HG02798 (cell line): ENCODE measurements around the gene UNC5C.

Experiments used
- ATAC-seq: cut with Tn5 transposase; IDR thresholded peaks from one replicate; pipeline ENCODE4 v1.9.1; 2021; ENCODE audit warnings: mild to moderate bottlenecking; ENCODE audit not compliant: unreplicated experiment, poor library complexity

The UNC5C gene

DNA sequence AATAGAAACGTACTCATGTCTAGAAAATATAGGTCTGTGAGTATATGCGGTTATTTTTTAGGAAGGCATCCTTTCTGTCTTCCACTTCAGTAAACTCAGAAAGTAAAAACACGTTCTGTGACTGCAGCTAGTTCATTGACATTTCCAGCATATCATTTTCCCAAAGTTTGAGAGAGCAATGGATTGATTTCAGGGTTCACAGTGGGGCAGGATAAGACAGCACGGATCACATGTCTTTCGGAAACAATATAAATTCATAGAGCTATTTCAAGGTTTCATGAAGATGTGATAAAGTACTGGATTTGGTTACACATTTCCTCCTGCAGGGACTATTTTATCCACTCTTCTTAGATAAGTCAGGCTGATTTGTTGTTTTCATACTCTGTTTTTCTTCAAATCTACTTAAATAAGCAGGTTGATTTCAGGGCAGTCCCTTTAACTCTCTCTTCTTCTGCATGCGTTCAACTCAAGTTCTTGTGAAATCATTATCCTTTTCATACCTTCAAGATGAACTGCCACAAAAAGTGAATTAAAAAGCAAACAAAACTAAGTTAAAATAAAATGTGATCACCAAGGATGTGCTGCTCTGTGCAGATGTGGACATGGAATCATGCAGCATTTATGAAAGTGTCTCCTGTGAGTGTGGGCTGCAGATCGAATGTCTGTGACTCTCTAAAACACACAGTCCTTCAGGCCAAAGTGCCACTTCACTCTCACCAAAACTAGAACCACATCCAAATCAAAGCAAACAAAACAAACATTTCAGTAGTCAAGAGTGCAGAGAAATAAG is 187.7 kb downstream of the UNC5C start:
- no peak for ATAC-seq

DNA sequence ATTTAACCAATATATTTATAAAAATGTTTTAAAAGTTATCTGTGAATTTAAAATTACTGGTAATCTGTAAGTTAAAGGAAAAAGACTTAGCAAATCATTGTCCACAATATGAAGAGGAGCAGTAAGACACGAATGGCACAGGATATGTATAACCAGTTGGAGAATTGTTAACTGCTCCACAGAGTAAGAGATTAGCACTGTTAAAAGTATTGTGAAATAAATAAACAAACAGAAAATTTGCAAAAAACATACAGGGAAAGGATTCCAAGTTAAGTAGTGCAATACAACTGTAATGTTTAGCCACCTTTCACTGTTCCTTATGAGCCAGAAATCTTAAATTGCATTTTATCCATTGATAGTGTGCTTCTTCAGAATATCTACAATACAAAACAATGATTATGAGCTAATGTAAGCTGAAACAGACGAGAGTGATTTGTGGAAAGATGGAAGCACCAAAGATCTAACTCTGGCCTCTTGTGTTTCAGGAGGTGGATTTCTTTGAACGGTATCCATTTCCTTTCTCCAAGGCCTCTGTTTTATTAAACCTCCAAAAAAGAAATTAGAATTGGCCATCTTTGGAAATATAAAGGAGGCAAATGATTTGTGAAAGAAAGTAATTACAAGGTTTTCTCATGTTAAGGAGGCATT is 188.4 kb downstream of the UNC5C start:
- no peak for ATAC-seq

DNA sequence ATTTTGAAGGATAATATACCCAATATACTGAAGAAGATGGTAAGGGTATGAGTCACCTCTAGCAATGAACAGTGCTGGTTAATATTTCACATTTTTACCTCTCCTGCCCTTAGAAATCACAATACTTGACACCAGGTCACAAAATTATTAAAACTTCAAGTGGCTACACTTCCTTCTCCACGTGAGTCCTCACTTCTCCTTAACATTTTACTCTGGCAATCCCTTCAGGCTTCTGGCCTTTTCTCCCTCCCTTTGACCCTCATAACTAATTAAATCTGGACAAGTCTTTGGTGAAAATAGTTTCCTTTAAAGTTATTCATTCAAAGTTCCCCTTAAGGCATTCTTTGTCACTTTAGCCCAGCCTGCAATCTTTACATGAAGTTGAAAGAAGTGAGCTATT is 190.4 kb downstream of the UNC5C start:
- no peak for ATAC-seq

DNA sequence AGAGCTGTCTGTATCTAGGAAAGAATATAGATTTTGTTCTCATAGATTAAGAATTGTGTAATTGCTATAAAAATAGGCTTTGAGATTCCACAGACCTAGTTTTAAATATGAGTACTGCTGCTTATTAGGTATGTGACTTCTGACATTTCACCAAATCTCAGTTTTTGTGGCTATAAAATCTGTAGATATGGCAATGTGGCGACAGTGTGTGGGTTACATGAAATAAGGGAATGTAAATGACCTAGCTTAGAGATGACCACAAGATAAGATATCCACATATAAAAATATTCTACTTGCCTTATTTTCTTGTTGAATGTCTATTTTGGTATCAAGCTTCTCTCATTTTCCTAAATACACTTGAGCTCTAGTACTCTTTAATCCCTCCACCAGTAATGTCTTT is 193.8 kb downstream of the UNC5C start:
- no peak for ATAC-seq

DNA sequence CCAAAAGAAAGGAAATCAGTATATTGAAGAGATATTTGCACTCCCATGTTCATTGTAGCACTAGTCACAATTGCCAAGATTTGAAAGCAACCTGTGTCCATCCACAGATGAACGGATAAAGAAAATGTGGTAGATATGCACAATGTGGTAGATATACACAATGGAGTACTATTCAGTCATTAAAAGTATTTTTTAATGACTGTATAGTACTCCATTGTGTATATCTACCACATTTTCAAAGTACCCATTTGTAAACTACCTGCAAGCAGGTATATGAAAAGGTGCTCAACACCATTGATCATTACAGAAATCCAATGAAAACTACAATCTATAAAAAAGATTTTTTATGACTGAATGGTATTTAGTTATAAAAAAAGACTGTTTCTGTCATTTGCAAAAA is 200.4 kb downstream of the UNC5C start:
- no peak for ATAC-seq

DNA sequence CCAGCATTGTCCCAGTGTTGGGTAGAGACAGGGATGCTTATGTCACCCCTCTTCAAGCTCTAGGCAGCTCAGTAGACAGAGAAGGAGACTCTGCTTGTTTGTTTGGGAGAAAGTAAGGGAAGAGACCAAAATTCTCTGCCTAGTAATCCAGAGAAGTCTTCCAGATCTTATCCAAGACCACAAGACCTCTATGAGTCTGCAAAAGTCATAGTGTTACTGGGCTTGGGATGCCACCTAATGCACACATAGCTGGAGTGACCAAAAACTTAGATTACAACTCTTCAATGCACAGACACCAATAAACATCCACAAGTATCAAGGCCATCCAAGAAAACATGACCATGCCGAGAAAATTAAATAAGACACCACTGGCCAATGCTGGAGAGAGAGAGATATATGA is 205.5 kb downstream of the UNC5C start:
- no peak for ATAC-seq

DNA sequence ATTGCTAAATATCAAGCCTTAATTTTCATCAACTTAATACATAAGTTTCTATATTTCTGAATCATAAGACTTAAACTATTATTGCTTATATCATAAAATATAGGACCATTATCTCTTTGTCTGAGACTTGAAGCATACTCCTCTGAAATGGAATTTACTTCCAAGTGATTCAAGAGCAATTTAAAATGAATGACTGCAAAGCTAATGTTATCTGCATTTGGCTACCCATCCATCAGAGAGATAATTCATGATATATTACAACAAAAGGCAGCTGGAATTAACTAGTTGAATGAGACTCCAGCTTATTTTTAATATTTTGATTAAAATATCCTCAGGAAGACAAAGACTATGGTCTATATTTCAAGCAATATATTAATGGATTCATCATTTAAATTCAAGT is 208.6 kb downstream of the UNC5C start:
- ATAC-seq = no peak

DNA sequence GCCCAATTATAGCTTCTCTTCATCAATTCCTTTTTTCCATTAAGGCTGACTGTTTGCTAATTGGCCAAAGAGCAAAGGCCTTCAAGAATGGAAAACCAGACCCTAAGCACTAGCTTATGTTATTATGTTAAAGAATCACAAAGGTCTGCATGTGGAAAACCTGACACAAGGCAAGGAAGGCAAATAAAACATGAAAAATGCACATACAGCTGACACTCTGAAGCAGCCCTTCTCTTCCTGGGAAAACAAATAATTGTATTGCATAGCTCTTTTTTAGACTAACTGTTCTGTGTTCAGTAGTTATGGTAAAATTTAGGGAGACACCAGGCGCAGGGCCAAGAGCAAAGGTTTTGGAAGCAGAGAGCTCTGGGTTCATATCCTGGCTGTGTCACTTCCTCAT is 223.1 kb downstream of the UNC5C start:
- no peak for ATAC-seq

DNA sequence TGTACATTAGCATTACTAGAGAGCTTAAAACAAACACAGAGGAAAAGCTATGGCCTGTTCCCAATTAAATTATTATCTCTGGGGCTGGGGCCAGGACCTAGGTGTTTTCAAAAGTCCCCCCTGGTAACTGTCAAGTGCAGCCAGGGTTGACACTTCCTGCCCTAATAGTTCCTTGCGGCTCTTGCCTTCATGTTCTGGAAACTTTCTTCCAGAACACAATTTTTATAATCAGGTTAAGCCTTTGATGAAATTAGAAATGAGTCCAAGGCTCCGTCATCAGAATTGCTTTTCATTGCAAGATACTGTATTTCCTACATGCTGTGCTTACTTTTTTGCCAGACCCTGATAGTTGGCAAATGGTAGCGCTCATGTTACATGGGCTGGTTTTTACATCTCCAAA is 229.6 kb downstream of the UNC5C start:
- ATAC-seq = no peak

DNA sequence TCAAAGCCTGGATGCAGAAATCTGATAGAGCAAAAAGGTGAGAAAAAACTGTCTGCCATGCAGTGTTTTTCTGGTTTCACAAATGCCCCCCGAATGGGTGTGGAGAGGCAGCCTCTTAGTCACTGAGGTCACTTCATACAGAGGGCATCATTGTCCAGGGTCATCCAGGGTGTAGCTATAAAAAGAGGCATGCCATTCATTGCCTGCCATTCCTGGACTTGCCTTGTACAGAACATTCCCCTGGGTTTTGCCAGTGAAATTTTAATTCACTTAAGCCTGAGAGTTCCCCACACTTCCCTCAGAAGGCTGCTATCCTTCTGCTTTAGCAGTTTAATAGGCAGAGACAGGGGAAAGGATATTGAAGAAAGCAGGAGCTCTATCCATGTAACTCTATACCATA is 230.3 kb downstream of the UNC5C start:
- ATAC-seq = no peak

DNA sequence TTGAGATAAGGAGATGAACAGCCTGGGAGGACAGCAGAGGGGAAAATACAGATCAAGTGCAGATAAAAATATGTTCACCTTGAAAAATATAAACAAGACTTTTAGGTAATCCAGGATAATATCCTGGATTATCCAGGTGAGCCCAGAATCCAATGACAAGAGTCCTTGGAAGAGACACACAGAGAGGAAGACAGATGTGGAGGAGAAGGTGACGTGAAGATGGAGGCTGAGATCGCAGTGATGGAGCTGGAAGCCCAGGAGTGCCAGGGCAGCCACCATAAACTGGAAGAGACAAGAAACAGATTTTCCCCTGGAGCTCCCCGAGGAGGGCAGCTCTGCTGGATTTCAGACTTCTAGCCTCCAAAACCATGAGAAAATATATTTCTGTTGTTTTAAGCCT is 230.7 kb downstream of the UNC5C start:
- no peak for ATAC-seq

DNA sequence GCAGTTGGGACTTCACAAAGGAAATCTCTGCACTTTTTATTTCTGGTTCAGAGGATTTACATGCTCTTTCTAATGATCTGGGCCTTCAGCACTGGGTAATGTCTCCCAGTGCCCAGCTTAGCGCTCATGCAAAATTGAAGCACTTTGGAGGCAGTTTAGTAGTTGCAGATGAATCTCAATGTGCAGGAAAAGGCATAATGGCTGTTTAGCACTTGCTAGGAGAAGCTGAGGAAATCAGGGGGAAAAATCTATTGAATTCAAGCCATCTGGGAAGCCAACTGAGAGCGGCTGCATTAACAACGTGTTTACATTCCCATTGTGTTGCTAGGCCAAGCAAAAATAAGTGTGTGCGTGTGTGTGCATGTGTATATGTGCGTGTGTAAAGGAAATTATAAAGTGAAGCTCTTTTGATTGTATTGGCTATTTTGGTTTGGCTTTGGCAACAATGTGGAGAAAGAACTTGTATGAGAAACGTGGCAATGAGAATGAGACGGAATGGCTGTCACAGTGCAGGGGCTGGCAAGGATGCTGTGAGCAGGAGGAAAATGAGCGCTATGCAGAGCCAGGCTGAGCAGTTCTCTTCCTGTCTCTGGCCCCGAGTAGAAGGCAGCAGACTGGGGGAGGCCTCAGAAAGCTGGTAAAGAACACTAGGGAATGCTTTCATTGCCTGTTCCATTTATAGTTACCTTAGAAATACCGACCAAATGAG is 231.5 kb downstream of the UNC5C start:
- no peak for ATAC-seq

DNA sequence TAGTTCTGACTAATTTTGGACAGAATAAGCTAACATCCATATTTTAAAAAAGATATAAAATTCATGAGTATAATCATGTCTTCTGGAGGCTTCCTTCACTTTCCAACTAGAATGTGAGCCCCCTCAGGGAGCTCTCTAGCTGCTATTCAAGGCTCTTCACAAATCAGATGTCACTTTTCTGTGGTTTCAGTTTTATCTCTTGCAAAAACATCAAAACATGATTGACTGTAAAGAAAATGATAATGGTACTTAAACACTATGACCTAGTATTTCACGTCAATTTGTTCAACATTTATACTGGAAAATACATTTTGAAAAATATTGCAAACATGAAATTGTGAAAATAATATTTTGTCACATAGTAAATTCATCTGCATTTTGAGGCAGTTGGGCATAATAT is 234.2 kb downstream of the UNC5C start:
- ATAC-seq = no peak

DNA sequence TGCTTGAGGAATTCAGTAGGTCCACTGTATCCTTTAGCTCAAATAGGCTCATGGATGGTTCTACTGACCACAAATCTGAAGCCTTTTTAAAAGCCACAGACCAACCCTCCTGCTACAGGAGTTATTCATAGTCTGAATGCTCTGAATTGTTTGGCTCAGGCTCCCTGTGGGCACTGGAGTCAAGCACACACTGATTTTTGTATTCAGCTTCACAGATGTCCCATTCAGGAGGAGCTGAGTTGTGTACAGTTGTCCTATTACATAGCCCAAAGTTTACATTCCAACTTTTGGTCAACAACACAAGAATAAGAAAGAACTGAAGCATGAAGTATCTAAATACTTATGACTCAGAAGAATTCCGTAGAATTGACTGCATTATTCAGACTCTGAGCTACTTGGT is 243.9 kb downstream of the UNC5C start:
- ATAC-seq = no peak

DNA sequence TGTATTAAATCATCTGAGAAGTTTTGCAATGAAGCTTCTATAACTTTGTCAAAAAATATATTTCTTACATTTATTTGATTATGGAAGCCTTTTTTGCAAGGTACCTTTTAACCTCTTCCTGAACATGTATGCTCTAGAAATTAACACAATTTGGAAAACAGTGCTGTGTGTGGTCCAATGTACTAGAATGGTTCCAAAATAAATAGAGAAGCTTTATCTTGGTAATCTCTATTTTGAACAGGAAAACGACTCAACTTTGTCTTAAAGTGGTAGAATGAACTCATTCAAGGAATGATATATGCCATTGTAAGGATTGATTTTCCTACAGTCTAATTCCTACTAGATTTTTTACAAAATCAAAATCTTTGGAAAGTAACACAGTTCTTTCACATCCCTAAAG is 248.5 kb downstream of the UNC5C start:
- ATAC-seq = no peak

DNA sequence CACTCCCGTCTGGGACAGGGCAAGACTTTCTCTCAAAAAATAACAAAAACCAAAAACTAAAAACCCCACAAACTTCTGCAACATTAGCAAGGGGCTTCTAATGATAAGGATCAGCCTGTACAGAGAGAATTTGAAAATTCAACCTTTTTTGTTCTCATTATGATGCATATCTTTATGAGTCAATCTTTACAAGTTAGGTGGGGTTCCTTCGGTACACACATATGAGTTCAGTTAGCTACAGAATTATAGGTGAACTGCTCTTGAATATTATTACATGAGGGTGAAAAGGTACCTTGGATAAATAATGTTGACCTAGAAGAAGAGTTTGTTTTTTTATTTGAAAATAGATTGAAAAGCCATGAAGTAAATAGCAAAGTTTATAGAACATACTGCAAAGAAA is 252.7 kb downstream of the UNC5C start:
- no peak for ATAC-seq

DNA sequence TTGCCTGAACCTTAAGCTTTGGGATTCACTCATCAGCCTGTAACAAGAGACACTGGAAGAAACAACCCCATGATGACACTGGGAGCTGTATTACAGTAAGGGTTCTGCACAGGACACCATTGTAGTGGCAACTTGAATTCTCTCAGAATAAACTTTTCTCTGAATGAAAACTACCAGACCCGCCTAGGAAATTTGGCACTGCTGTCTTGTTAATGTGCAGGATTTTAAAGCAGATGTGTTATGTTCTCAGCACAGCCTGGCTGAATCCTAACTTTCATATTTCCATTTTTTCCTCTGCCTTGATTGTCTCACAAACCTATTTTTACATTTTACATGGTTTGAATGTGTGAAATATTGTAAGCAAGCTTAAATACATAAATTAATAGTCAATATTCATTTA is 253.6 kb downstream of the UNC5C start:
- ATAC-seq = no peak

DNA sequence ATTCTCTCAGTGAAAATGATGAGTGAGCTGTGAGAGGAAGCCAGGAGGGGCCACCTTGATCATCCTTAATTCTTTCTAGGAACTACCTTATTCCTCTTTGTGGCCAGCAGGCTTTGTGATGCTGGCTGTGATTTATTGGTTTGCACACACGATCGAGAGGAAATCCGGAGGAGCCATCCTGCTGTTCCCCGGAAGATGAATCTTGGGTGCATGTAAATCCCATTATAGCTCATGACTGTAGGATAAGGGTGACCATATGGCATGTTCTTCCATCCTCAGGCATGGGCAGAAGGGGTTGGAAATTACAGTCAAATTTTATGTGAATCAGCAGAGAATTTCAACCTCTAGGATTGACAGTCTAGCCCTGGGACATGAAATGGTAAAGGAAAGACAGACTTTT is 254.5 kb downstream of the UNC5C start:
- ATAC-seq = no peak

DNA sequence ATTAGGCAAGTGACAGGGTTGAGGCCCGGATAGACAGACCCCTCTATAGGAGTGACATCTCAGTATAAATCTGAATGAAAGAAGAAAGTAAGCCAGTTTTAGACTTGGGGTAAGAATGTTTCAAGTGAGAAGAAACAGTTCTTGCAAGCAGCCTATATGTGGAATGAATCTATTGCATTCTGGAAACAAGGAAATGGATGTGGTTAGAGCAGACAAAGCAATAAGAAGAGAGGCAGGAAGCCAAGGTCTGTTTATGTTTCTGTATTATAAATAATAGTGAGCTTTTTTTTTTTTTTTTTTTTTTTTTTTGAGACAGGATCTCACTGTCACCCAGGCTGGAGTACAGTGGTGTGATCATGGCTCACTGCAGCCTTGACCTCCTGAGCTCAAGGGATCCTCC is 255.8 kb downstream of the UNC5C start:
- no peak for ATAC-seq

DNA sequence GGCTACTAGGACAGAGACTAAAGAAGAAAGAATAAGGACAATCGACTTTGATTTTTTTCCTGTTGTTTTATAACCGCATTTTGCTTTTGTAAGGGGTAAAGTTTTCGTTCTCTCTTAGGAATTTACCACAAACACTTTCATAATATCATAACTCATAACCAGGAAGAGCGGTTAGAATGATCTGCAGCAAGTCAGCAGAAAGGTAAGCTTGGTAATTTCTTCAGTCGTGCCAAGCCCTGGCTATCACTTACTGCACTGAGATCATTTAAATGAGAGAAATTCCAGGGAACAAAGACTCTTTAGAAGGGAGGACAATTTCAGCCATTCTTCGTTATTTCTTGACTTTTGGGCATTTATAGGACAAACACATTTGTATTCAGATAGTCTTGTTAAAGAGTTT is 258.1 kb downstream of the UNC5C start:
- no peak for ATAC-seq

DNA sequence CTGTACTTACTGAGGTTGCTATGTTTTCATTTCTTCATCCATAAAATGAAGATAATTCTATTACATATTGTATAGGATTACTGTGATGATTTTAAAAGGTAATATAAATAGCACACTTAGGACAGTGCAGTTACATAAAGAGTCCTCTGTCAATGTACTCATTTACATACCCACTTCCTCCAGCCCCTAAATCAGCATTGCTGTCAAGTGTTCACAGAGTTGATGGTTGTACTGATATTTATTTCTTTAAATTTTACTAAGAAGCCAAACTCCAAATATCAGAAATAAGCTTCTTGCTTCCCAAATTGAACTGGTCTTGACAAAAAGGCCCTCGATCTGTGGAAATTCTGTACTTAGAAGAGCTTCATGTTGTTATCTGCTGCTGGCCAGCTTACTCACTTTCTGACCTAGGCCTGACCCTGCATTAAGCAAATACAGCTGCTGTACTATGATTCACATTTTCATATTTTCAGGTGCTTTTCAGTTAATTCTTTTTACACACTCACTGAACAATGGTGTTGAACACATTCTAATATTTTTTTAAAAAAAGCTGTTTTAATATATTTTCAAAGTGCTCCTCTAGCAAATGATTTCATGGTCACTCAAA is 259.6 kb downstream of the UNC5C start:
- ATAC-seq = no peak
